Stomach (tissue), 4 donors: ENCODE results near the gene PTPRG.

Experiments used
- POLR2A ChIP-seq, 4 donors: fragments of 450-650 bp; IDR thresholded peaks; one replicate each; pipeline ENCODE4 v1.6.1; 2016; ENCODE audit warnings: antibody characterized with exemption in 4 of 4, control low read depth in 2 of 4, mild to moderate bottlenecking in 1 of 4, moderate library complexity in 1 of 4
- TF ChIP-seq, protein P1 (sequence below), 7 experiments: fragments of 450-650 bp in 4 of 7; fragments of 200-600 bp in 3 of 7; sonication (generic) in 3 of 7; IDR thresholded peaks; one replicate each; pipeline ENCODE4 v1.5.1; 2016 to 2019; ENCODE audit warnings: antibody characterized with exemption in 7 of 7, control low read depth in 2 of 7, mild to moderate bottlenecking in 1 of 7

DNA sequence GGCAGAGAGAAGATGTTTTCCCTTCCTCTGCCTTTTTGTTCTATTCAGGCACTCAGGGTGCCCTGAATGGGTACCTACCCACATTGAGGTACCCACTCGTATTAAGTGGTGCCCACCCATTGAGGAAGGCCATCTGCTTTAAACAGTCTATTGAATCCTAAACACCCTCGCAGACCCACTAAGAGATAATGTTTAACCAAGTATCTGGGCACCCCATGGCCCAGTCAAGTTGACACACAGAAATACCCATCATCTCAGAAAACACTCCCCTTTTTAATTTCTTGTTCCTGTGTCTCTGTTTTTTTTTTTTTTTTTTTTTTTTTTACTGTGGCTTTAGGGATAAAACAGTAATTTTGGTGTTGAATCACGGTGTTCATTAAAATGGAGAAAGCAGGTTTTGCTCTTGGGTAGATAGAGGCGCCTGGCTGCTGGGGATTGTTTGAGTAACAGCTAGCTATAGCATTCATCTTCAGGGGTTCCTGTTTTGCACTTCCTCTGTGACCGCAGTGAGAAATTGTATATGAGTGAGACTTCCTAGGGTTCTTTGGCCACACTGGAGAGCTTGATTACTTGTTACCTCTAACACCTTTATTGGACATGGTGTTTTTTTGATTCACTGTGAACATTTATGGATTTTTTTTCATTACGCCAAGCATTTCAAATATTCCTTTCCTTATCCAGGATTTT is 259.1 kb downstream of the PTPRG start:
- TF ChIP-seq, protein P1, sequence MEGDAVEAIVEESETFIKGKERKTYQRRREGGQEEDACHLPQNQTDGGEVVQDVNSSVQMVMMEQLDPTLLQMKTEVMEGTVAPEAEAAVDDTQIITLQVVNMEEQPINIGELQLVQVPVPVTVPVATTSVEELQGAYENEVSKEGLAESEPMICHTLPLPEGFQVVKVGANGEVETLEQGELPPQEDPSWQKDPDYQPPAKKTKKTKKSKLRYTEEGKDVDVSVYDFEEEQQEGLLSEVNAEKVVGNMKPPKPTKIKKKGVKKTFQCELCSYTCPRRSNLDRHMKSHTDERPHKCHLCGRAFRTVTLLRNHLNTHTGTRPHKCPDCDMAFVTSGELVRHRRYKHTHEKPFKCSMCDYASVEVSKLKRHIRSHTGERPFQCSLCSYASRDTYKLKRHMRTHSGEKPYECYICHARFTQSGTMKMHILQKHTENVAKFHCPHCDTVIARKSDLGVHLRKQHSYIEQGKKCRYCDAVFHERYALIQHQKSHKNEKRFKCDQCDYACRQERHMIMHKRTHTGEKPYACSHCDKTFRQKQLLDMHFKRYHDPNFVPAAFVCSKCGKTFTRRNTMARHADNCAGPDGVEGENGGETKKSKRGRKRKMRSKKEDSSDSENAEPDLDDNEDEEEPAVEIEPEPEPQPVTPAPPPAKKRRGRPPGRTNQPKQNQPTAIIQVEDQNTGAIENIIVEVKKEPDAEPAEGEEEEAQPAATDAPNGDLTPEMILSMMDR (IDR thresholded peaks at IDR 0.05): no peak
- no peak for TF ChIP-seq POLR2A (IDR thresholded peaks at IDR 0.05)
